Smooth muscle cell (in vitro differentiated cells): ENCODE results near the gene RNF144B. TPM values are rescaled to one million over a fixed set of nuclear protein-coding genes. Genes with fewer than 3 reads are reported as not detected.

ENCODE experiments used
- DNase-seq: peaks from one replicate; lab custom pipeline; 2025; ENCODE audit not compliant: unreplicated experiment; lab: John Stamatoyannopoulos, UW
- H2AFZ ChIP-seq: fragments of 200-600 bp; sonication (generic); 2 replicates; pipeline ENCODE4 v1.6.0; 2016; ENCODE audit warnings: antibody characterized with exemption, low read depth, mild to moderate bottlenecking
- H3F3A ChIP-seq: fragments of 200-600 bp; sonication (generic); 2 replicates; pipeline ENCODE4 v1.6.0; 2017; ENCODE audit warnings: antibody characterized with exemption, low read depth
- H3K27ac ChIP-seq: fragments of 200-600 bp; sonication (generic); 2 replicates; pipeline ENCODE4 v1.5.1; 2016; ENCODE audit warnings: low read depth, mild to moderate bottlenecking
- H3K27me3 ChIP-seq: fragments of 200-600 bp; sonication (generic); 2 replicates; pipeline ENCODE4 v1.6.1; 2016; ENCODE audit warnings: low read depth, mild to moderate bottlenecking
- H3K36me3 ChIP-seq: fragments of 200-600 bp; sonication (generic); 2 replicates; pipeline ENCODE4 v1.5.1; 2016; ENCODE audit warnings: low read depth
- H3K4me1 ChIP-seq: fragments of 200-600 bp; sonication (generic); 2 replicates; pipeline ENCODE4 v1.5.1; 2016; ENCODE audit warnings: low read depth
- H3K4me2 ChIP-seq: fragments of 200-600 bp; sonication (generic); 2 replicates; pipeline ENCODE4 v1.6.0; 2016; ENCODE audit warnings: mild to moderate bottlenecking
- H3K4me3 ChIP-seq: fragments of 200-600 bp; sonication (generic); 2 replicates; pipeline ENCODE4 v1.5.1; 2016; ENCODE audit warnings: mild to moderate bottlenecking
- H3K79me2 ChIP-seq: fragments of 200-600 bp; sonication (generic); 2 replicates; pipeline ENCODE4 v1.6.0; 2016; ENCODE audit warnings: low read depth, mild to moderate bottlenecking
- H3K9ac ChIP-seq: fragments of 200-600 bp; sonication (generic); 2 replicates; pipeline ENCODE4 v1.6.0; 2016; ENCODE audit warnings: low read depth
- H3K9me3 ChIP-seq: fragments of 200-600 bp; sonication (generic); replicated peaks from 2 replicates; pipeline ENCODE4 v1.5.1; 2016; ENCODE audit warnings: low read depth
- H4K20me1 ChIP-seq: fragments of 200-600 bp; sonication (generic); 2 replicates; pipeline ENCODE4 v1.6.0; 2016; ENCODE audit warnings: low read depth
- CTCF ChIP-seq: fragments of 200-600 bp; sonication (generic); IDR thresholded peaks from 2 replicates; pipeline ENCODE4 v1.5.1; 2017; ENCODE audit warnings: borderline replicate concordance, mild to moderate bottlenecking, antibody characterized with exemption; ENCODE audit not compliant: insufficient read depth, poor library complexity, severe bottlenecking
- WGBS: methylation state at CpG from one replicate; pipeline ENCODE4 v1.1.7; 2016; ENCODE audit warnings: low lambda C conversion rate; 5-methylcytosine and 5-hydroxymethylcytosine counted together
- polyA plus RNA-seq: library from polyadenylated mRNA; unstranded; fragments of >200 nt; fragmentation: Nextera tagmentation; extraction: Ambion mirVana; gene quantifications from 2 replicates; pipeline ENCODE4 v1.2.1, GENCODE V29; 2016
- total RNA-seq: library from RNA; depleted of rRNA; stranded (reverse); fragments of >200 nt; gene quantifications from 2 replicates; pipeline ENCODE4 v1.2.3, GENCODE V29; 2014

The RNF144B gene
- total and polyA plus RNA-seq, 2 experiments from 2014 or later = 3.4 to 10.9 TPM

DNA sequence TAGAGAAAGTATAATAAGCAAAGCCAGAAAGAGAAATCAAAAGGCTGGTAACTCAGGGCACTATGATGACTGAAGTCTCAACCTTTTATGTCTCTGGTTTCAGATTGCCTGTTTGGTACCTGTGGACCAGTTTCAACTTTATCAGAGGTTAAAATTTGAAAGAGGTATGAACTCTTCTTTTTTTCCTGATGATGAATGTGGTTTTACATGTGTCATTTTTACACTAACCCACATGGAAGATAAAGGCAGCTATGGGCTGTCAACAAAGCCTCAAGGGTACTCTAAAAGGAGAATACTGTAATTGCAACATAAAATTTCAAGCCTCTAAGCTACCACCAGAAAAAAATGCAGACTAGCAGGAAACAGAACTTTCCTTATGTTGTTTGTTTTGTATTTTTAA is 52.4 kb downstream of the RNF144B start:
- DNase-seq = no peak
- no peak overlapping the region for H3K9ac ChIP-seq
- H3K36me3 ChIP-seq = no peaks in the 10 kb centered on the region
- no peaks in the 10 kb centered on the region for H3K9me3 ChIP-seq
- TF ChIP-seq CTCF = no peak
- no peak overlapping the region for H3K27ac ChIP-seq
- H3K79me2 ChIP-seq = no peaks in the 10 kb centered on the region
- H3K4me2 ChIP-seq = no peak overlapping the region
- H4K20me1 ChIP-seq = no peaks in the 10 kb centered on the region
- no peak overlapping the region for H3K4me3 ChIP-seq
- H2AFZ ChIP-seq = no peak overlapping the region
- no peaks in the 10 kb centered on the region for H3K27me3 ChIP-seq
- no peaks in the 10 kb centered on the region for H3F3A ChIP-seq
- no peaks in the 10 kb centered on the region for H3K4me1 ChIP-seq

DNA sequence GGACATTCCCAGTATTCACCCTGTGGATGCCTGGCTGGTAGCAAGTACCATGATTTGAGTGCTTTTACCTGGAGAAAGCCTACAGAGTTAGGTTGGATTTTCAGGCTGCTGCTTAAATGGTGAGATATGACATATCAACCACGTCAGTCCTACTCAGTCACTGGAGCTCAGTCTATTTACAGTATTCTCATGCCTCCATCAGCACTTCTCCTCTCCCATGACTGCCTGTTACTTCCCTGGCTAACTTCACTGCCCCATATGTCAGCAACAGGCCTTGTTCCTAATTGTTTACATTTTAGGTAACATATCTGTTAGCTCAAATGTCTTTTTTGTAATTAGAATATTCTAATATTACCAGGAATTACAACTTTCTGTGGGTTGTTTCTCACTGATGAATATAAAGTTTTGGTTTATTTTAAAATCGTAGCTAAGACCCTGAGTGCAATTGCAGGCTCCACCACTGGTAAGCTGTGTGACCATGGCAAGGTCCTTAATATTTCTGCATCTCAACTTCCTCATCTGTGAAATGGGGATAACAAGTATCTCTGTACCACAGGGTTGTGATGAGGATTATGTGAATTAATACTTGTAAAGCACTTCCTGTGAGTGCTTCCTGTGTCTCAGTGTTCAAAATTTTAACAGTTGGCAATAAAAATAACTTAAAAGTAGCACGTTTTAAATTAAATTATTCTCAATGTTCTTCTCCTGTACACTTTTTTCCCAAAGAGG is 54.3 kb downstream of the RNF144B start:
- H2AFZ ChIP-seq = no peak overlapping the region
- no peak overlapping the region for H3K4me2 ChIP-seq
- no peaks in the 10 kb centered on the region for H3K79me2 ChIP-seq
- no peaks in the 10 kb centered on the region for H4K20me1 ChIP-seq
- no peaks in the 10 kb centered on the region for H3K4me1 ChIP-seq
- no peak for TF ChIP-seq CTCF
- H3K36me3 ChIP-seq = no peaks in the 10 kb centered on the region
- H3K27me3 ChIP-seq = no peaks in the 10 kb centered on the region
- no peaks in the 10 kb centered on the region for H3F3A ChIP-seq
- no peak overlapping the region for H3K4me3 ChIP-seq
- H3K9ac ChIP-seq = no peak overlapping the region
- WGBS = 88% methylated on average over 3 of the region's 3 CpGs
- no peak overlapping the region for H3K27ac ChIP-seq
- no peak for DNase-seq
- no peaks in the 10 kb centered on the region for H3K9me3 ChIP-seq

DNA sequence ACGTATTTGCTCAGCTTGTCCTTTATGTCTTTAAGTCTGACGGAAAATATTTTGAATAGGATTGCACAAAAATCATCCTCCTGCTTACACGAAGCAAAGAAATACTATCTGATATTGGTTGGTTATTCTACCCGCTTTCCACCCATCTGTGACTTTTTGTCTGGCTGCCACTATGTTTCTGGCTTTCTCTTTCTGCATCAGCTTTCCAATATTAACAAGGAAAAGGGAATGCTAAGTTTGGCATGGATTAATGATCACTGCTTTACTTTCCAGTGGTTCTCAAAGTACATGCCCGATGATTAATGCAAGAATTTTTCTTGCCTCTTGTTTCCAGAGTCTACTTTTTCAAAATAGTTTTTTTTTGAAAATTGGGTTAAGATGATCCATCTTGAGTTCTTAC is 57.0 kb downstream of the RNF144B start:
- Histone ChIP-seq H3K4me1 (no peaks in the 10 kb centered on the region), H4K20me1 (no peaks in the 10 kb centered on the region), H3K4me2 (no peak overlapping the region), H3K4me3 (no peak overlapping the region), H3K79me2 (no peaks in the 10 kb centered on the region), H3K27me3 (no peaks in the 10 kb centered on the region), H3K27ac (no peak overlapping the region), H3K9me3 (no peaks in the 10 kb centered on the region), H3K36me3 (no peaks in the 10 kb centered on the region), H3K9ac (no peak overlapping the region), H3F3A (no peaks in the 10 kb centered on the region), H2AFZ (no peak overlapping the region)
- no peak for DNase-seq
- 96% methylated on average over 5 of the region's 5 CpGs for WGBS
- TF ChIP-seq CTCF = no peak

GRCh38 chr6:18445228-18445627 is 58.1 kb downstream of the RNF144B start:
- Histone ChIP-seq H2AFZ (no peak overlapping the region), H3K36me3 (no peaks in the 10 kb centered on the region), H3F3A (no peaks in the 10 kb centered on the region), H3K27me3 (no peaks in the 10 kb centered on the region), H3K9ac (no peak overlapping the region), H3K4me1 (no peaks in the 10 kb centered on the region), H3K9me3 (no peaks in the 10 kb centered on the region), H3K27ac (no peak overlapping the region), H3K4me3 (no peak overlapping the region), H3K4me2 (no peak overlapping the region), H3K79me2 (no peaks in the 10 kb centered on the region), H4K20me1 (no peaks in the 10 kb centered on the region)
- WGBS = 92% methylated on average over 1 of the region's 1 CpG
- TF ChIP-seq CTCF = no peak
- no peak for DNase-seq
